Purkinje cell (primary cell): Measurements from ENCODE around the gene CDYL. TPM values are rescaled to one million over a fixed set of nuclear protein-coding genes. Genes with fewer than 3 reads are reported as not detected.

ENCODE experiments used
- polyA plus RNA-seq: library from polyadenylated mRNA; unstranded; fragments of >200 nt; fragmentation: Nextera tagmentation; gene quantifications from 2 replicates; pipeline ENCODE4 v1.2.1, GENCODE V29; 2014

The CDYL gene, protein sequence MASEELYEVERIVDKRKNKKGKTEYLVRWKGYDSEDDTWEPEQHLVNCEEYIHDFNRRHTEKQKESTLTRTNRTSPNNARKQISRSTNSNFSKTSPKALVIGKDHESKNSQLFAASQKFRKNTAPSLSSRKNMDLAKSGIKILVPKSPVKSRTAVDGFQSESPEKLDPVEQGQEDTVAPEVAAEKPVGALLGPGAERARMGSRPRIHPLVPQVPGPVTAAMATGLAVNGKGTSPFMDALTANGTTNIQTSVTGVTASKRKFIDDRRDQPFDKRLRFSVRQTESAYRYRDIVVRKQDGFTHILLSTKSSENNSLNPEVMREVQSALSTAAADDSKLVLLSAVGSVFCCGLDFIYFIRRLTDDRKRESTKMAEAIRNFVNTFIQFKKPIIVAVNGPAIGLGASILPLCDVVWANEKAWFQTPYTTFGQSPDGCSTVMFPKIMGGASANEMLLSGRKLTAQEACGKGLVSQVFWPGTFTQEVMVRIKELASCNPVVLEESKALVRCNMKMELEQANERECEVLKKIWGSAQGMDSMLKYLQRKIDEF
- polyA plus RNA-seq: 1.7 and 3.8 TPM in 2 replicates

DNA sequence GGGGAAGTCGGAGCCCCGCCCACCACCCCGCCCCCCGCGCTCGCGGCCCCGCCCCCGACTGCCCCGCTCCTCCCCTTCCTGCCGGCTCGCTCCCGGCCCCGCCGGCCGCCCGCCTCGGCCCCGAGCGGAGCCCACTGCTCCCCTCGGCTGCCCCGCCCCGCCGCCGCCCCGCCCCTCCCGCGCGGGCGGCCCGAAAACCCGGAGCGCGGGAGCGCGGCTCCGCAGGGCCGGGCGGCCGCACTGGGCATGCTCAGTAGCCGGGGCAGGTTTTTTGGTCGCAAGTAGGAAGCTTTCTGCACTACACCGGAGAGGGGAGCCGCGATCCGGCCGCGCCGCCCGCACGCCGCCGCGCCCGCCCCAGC is at the start of gene CDYL:
TSS of gene CDYL (plus strand) at position 274 of the 362 bp plus-strand sequence. CDS start 380 bp downstream, outside the sequence.

DNA sequence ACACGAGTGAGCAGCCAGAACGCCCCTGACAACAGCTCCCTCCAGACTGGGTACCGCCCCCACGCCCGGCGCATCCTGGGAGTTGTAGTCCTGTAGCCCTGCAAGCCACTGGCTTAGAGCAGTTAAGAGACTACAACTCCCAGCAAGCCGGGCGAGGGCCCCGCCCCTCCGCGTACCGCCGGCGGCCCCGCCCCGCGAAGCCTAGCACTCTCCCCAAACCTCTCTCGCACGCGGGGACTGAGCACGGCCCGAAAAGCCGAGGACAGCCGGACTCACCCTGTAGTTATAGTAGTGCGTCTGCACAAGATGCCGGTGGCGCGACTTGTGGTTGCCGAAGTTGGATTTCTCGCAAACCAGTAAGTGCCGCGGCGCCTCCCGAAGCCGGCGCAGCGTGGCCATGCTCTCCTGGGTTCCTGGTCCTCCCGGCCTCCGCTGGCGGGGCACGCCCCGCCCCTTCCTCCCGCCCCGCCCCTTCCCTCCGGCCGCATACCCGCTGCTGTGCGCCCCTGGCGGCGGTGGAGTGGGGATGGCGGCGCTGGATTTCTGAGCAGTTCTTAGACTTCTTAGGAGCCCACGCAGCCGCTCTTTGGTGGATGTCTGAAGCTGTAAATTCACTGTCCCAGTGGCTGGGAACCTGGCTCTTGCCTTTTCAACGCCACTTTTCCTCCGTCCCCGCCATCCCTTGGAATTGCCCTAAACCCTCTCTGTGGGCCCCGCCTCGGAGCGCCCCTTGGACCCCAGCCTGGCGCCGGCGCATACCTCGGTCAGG is 227.6 kb downstream of the CDYL start, which contains the start of gene RPP40:
TSS of gene RPP40 (minus strand) at position 434 of the 769 bp plus-strand sequence. CDS start at position 399, 35 bp downstream.

Other genes with a start within 250 kb of the CDYL start
- gene RPP40, start 227.6 kb downstream of the CDYL start, polyA plus RNA-seq: 15.1 and 27.2 TPM in 2 replicates